Activated effector memory CD4-positive, alpha-beta T cell treated with Interleukin-2 at 50 U/mL for 16 hours (primary cell): ENCODE data around the gene P4HB.
"Not testable (repeated sequence)": the region's sequence is repeated elsewhere in the genome, so short reads cannot be mapped to it uniquely, and the experiment has no call there.

Experiments
- DNase-seq: peaks from one replicate; pipeline ENCODE4 v3.0.0-alpha.2; 2020

The P4HB gene

DNA sequence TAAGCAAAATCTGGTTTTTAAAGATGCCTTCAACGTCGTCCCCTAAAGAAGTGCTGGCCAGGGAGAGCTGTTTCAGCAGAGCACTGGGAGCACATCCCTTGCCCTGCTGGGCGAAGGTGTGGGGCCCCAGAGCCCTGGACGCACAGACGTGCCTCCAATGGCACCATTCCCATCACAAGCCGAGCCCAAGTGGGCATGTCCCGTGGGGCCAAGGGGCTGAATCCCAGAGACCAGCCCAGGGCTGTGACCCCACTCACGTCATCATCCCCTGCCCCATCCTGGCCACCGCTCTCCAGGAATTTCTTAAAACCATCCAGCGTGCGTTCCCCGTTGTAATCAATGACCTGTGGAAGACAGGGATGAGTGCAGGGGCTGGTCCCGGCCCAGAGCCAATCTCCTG, 15.4 kb downstream of the P4HB start:
- DNase-seq = no peak

- no peak for DNase-seq
Observed at GRCh38 chr17:81844327-81844851, 15.9 kb downstream of the P4HB start.

DNA sequence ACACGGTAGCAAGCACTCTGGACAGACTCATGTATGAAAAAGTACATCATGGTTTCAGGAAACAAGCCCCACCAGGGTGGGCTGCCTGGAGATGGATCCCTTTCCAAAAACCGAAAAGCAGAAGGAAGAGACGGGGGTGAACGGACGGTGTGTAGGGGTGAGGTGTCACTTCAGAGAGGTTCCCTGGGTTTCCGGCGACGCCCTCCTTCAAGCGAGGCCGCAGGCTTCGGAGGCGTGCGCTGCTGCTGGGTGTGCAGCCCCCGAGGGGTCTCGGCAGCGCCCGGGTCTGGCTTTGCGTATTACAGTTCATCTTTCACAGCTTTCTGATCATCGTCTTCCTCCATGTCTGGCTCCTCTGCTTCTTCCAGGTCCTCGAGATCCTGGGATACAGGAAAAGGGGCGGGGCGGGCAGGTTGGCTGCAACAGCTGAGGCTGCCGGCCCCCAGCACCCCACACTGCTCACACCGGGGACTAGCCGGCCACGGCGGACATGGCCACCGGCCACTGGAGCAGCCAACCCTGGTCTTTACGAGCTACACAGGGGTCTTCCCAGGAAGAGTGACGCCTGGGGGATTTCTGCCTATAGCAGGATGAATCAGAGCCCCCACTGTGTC, 16.5 kb downstream of the P4HB start:
- DNase-seq = no peak

- DNase-seq = no peak
Observed at GRCh38 chr17:81842725-81843504, 17.4 kb downstream of the P4HB start.

DNA sequence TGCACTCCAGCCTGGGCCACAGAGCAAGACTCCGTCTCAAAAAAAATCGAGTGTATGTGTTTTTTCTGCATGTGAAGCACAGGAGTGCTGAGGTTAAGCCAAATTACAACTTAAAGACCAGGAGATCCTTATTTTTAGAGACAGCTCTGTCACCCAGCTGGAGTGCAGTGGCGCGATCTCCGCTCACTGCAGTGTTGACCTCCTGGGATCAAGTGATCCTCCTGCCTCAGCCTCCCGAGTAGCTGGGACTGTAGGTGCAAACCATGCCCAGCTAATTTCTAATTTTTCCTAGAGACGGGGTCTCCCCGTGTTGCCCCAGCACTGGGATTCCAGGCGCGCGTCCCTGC, 18.0 kb downstream of the P4HB start:
- no peak for DNase-seq

GRCh38 chr17:81841866-81842265, 18.5 kb downstream of the P4HB start:
- DNase-seq = no peak

- DNase-seq = no peak
Observed at GRCh38 chr17:81840826-81841778, 19.2 kb downstream of the P4HB start.

GRCh38 chr17:81840059-81840458, 20.3 kb downstream of the P4HB start:
- DNase-seq = not testable (repeated sequence)

GRCh38 chr17:81839301-81839700, 21.0 kb downstream of the P4HB start:
- no peak for DNase-seq

- no peak for DNase-seq
Observed at GRCh38 chr17:81838753-81839255, 21.5 kb downstream of the P4HB start.

DNA sequence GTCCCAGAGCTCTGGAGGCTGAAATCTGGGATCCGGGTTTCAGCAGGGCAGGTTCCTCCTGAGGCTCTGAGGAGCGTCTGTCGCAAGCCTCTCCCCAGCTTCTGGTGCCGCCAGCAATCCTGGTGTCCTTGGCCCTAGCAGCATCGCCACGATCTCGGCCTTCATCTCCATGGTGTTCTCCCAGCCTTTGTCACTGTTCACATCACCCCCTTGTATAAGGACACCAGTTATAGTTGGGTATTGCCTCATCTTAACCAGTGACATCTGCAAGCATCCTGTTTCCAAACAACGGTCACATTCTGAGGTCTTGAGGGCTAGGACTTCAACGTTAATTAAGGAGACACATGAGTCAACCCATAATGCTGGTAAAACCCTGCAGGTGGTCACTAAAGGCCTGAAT, 22.7 kb downstream of the P4HB start:
- DNase-seq = no peak

GRCh38 chr17:81834831-81835267, 25.5 kb downstream of the P4HB start, which contains the start of gene PPP1R27:
TSS of gene PPP1R27 (minus strand) at chr17:81835050. CDS start at chr17:81834953, 97 bp downstream.
- no peak for DNase-seq

DNA sequence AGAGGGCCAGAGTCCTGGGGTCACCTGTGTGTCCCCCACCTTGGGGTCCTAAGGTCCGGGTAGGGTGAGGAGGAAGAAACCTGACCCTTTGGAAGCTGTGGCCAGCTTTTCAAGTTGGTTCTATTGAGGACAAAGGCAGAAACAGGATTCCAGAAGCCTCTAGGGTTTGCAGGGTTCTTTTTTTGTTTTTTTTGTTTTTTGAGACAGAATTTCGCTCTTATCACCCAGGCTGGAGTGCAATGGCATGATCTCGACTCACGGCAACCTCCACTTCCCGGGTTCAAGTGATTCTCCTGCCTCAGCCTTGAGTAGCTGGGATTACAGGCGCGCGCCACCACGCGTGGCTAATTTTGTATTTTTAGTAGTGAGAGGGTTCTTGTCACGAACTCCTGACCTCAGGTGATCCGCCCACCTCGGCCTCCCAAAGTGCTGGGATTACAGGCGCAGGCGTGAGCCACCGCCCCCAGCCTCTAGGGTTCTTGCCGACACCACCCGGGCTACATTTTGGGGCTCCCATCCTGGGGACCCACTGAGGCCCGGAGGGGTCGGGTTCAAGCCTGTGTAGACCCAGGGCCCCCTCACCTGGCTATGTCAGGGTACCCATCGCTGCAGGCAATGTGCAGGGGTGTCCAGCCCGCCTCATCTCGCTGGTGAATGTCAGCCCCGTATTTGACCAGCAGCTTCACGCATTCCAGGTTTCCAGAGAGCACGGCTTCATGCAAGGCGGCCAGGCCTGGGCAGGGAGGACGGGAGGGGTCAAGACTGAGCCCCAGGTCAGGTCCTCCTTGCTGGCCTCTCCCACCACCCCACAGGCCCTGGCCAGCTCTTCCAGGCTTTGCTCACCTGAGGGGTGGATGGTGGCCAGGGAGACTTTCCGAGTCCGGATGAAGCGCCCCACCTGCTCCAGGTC, 26.2 kb downstream of the P4HB start:
- DNase-seq = no peak

GRCh38 chr17:81833160-81833920, 27.0 kb downstream of the P4HB start, which contains the start of gene MCRIP1:
TSS of gene MCRIP1 (minus strand) at chr17:81833291. CDS start at chr17:81824506, 8,785 bp downstream.
- DNase-seq = peak; percentile 90

GRCh38 chr17:81832608-81833159, 27.7 kb downstream of the P4HB start:
- no peak for DNase-seq

DNA sequence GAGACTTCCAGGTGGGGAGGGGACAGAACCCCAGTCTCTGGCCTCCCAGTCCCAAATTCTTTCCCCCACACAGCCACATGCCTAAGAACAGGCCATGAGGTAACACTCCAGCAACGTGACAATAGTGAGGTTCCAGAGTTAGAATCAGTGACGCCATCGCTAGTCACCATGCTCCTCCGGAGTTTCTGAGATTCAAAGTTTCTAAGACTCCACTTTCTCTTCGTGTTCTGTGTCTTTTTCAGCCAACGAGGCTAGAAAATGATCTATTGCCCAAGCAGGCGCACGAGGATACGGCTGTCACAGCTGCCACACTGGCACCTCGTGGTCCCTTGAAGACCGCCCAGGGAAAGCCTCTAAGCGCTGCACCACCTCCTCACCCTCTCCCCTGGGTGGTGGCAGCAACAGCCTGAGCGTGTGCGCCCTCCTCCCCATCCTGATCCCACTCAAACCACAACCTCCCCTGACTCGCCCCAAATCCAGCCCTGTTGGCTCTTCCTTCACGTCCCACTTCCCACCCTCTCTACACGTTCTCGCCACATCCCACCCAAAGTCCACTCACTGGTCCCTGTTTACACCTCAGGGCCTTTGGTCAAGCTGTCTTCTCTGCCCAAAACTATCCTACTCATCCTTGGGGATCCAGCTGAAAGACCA, 28.3 kb downstream of the P4HB start:
- peak; percentile 37 for DNase-seq

GRCh38 chr17:81831563-81831956, 28.8 kb downstream of the P4HB start:
- no peak for DNase-seq

DNA sequence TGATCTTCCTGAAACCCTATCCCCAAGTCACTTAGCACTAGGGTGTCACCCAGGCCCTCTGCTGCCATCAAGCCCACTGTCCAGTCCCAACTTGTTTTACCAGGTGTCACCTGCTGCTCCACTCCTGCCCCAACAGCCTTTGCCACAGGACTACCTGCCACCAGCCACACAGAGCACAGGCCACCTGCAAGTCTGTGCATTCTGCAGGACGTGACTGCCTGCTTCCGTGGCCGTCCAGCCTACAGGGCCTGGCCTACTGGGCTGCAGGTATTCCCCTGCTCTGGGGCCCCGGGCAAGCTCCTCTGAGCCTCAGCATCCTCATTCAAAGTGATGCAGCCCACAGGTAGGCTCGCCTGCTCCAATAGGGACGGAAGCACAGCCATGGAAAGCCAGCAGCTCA, 30.5 kb downstream of the P4HB start:
- no peak for DNase-seq

- DNase-seq = no peak
Observed at GRCh38 chr17:81828656-81829055, 31.7 kb downstream of the P4HB start.

GRCh38 chr17:81825841-81826466, 34.4 kb downstream of the P4HB start:
- no peak for DNase-seq
